ENCODE results near the gene CFAP74.
A peak's percentile ranks its signal among the peaks of the same experiment; 100 is the strongest.
"Not testable (repeated sequence)": the region's sequence is repeated elsewhere in the genome, so short reads cannot be mapped to it uniquely, and the experiment has no call there.

Gene CFAP74

GRCh38 chr1:1893291-1893985 is 110.1 kb downstream of the CFAP74 start:
- no peak for FAIRE-seq

GRCh38 chr1:1892763-1893120 is 110.8 kb downstream of the CFAP74 start:
- FAIRE-seq = no peak

GRCh38 chr1:1892079-1892762 is 111.4 kb downstream of the CFAP74 start:
- no peak for FAIRE-seq

GRCh38 chr1:1891349-1892078 is 112.1 kb downstream of the CFAP74 start:
- no peak for FAIRE-seq

GRCh38 chr1:1890506-1891348 is 112.9 kb downstream of the CFAP74 start, which contains the start of gene GNB1:
Gene GNB1 (minus strand): TSS chr1:1891087. CDS start chr1:1825453, 65,634 bp downstream.
- no peak for FAIRE-seq

- FAIRE-seq = no peak
Observed at GRCh38 chr1:1889847-1890505, 113.6 kb downstream of the CFAP74 start.

- FAIRE-seq = peak; percentile 15
Observed at GRCh38 chr1:1889090-1889750, 114.4 kb downstream of the CFAP74 start.

GRCh38 chr1:1883890-1884289 is 119.7 kb downstream of the CFAP74 start:
- FAIRE-seq = not testable (repeated sequence)

GRCh38 chr1:1883092-1883873 is 120.3 kb downstream of the CFAP74 start:
- no peak for FAIRE-seq

GRCh38 chr1:1881727-1882126 is 121.9 kb downstream of the CFAP74 start:
- FAIRE-seq = no peak

GRCh38 chr1:1880617-1881312 is 122.8 kb downstream of the CFAP74 start:
- FAIRE-seq = no peak

GRCh38 chr1:1879942-1880341 is 123.6 kb downstream of the CFAP74 start:
- no peak for FAIRE-seq

- FAIRE-seq = no peak
Observed at GRCh38 chr1:1877865-1878436, 125.6 kb downstream of the CFAP74 start.

GRCh38 chr1:1876335-1876930 is 127.2 kb downstream of the CFAP74 start:
- FAIRE-seq = no peak

GRCh38 chr1:1875932-1876331 is 127.7 kb downstream of the CFAP74 start:
- FAIRE-seq = no peak

- FAIRE-seq = no peak
Observed at GRCh38 chr1:1874901-1875300, 128.7 kb downstream of the CFAP74 start.

- no peak for FAIRE-seq
Observed at GRCh38 chr1:1873186-1873585, 130.4 kb downstream of the CFAP74 start.

- FAIRE-seq = no peak
Observed at GRCh38 chr1:1872329-1872994, 131.1 kb downstream of the CFAP74 start.

Measured in endometrium (tissue), 2 donors.